ENCODE results near the gene ACOT12. TPM values are rescaled to one million over a fixed set of nuclear protein-coding genes. Genes with fewer than 3 reads are reported as not detected.

ACOT12 gene
- polyA plus RNA-seq, 3 donors: not detected

GRCh38 chr5:81422671-81423070, 28.7 kb upstream of the ACOT12 start:
- H3K36me3 ChIP-seq (replicated peaks in 1 of 2; ENCODE audit: control insufficient read depth in 1 of 2, insufficient read depth in 2 of 2, low read length in 2 of 2): peaks cover 0 to 5% of the 10 kb centered on the region in 2 donors
- intact Hi-C loops (cut with micrococcal nuclease): loop anchor here in 1 of 2 donors (10.0 kb wide), 1 partner anchor 742 kb away; no protein-coding TSS in a partner anchor

GRCh38 chr5:81420039-81420667, 26.2 kb upstream of the ACOT12 start:
- H3K4me3 ChIP-seq (replicated peaks in 1 of 3; ENCODE audit: low read depth in 2 of 3, low read length in 3 of 3): no peak overlapping the region
- TF ChIP-seq CTCF (IDR thresholded peaks at IDR 0.05): no peak
- Mint-ChIP-seq H3K27me3 (ENCODE audit: low read depth in 3 of 3) (no peaks in the 10 kb centered on the region), H3K4me1 (peaks cover 9% of the 10 kb centered on the region), H3K27ac (peak overlapping the region in 3 of 7 donors; percentile 28 to 73 (median 37)), H3K36me3 (peaks cover 19 to 24% of the 10 kb centered on the region in 2 donors), H3K4me3 (no peak overlapping the region), H3K9me3 (no peaks in the 10 kb centered on the region)
- H3K4me2 ChIP-seq (replicated peaks; ENCODE audit: extremely low read depth, low read length, poor library complexity, severe bottlenecking): no peak overlapping the region
- H3K4me1 ChIP-seq (ENCODE audit: control insufficient read depth in 1 of 2, insufficient read depth in 2 of 2, low read length in 2 of 2): no peaks in the 10 kb centered on the region
- H3K36me3 ChIP-seq (replicated peaks in 1 of 2; ENCODE audit: control insufficient read depth in 1 of 2, insufficient read depth in 2 of 2, low read length in 2 of 2): no peaks in the 10 kb centered on the region
- H3K9ac ChIP-seq (ENCODE audit: insufficient read depth, low read length, poor library complexity, severe bottlenecking): no peak overlapping the region
- no peak overlapping the region for H2AFZ ChIP-seq (ENCODE audit: insufficient read depth, low read depth, low read length, poor library complexity, severe bottlenecking)
- H3K27ac ChIP-seq (ENCODE audit: low read depth in 1 of 2, low read length in 2 of 2): no peak overlapping the region
- H4K20me1 ChIP-seq (ENCODE audit: insufficient read depth, low read length): no peaks in the 10 kb centered on the region
- intact Hi-C loops (cut with micrococcal nuclease): loop anchor here in 1 of 2 donors (10.0 kb wide), 1 partner anchor 745 kb away; no protein-coding TSS in a partner anchor
- no peaks in the 10 kb centered on the region for H3K9me3 ChIP-seq (replicated peaks in 1 of 2; ENCODE audit: control insufficient read depth in 1 of 2, insufficient read depth in 1 of 2, low read length in 2 of 2)
- 0% methylated on average over 2 of the region's 6 CpGs for WGBS (ENCODE audit: insufficient coverage)
- H3K79me2 ChIP-seq (ENCODE audit: insufficient read depth, low read length): no peaks in the 10 kb centered on the region
- DNase-seq: peak; percentile 2 to 61 (median 15)
- no peaks in the 10 kb centered on the region for H3K27me3 ChIP-seq (ENCODE audit: control insufficient read depth in 2 of 2, insufficient read depth in 2 of 2, low read length in 2 of 2)

More at GRCh38 chr5:81422671-81423070, 28.7 kb upstream of the ACOT12 start:
- no peaks in the 10 kb centered on the region for H3K27me3 Mint-ChIP-seq (ENCODE audit: low read depth in 3 of 3)
- H3K9me3 Mint-ChIP-seq: no peaks in the 10 kb centered on the region
- H4K20me1 ChIP-seq (ENCODE audit: insufficient read depth, low read length): no peaks in the 10 kb centered on the region
- no peak overlapping the region for H3K4me2 ChIP-seq (replicated peaks; ENCODE audit: extremely low read depth, low read length, poor library complexity, severe bottlenecking)
- no peak overlapping the region for H3K27ac Mint-ChIP-seq
- TF ChIP-seq CTCF (IDR thresholded peaks at IDR 0.05): no peak
- H3K36me3 Mint-ChIP-seq: peaks cover 22 to 29% of the 10 kb centered on the region in 2 donors
- WGBS (ENCODE audit: insufficient coverage): no CpG with 5 or more reads among the region's 2 CpGs
- no peaks in the 10 kb centered on the region for H3K9me3 ChIP-seq (replicated peaks in 1 of 2; ENCODE audit: control insufficient read depth in 1 of 2, insufficient read depth in 1 of 2, low read length in 2 of 2)
- H3K4me1 Mint-ChIP-seq: peaks cover 14% of the 10 kb centered on the region
- H2AFZ ChIP-seq (ENCODE audit: insufficient read depth, low read depth, low read length, poor library complexity, severe bottlenecking): no peak overlapping the region
- H3K27ac ChIP-seq (ENCODE audit: low read depth in 1 of 2, low read length in 2 of 2): no peak overlapping the region
- no peak overlapping the region for H3K4me3 Mint-ChIP-seq
- H3K4me1 ChIP-seq (ENCODE audit: control insufficient read depth in 1 of 2, insufficient read depth in 2 of 2, low read length in 2 of 2): no peaks in the 10 kb centered on the region
- no peak overlapping the region for H3K9ac ChIP-seq (ENCODE audit: insufficient read depth, low read length, poor library complexity, severe bottlenecking)
- H3K4me3 ChIP-seq (replicated peaks in 1 of 3; ENCODE audit: low read depth in 2 of 3, low read length in 3 of 3): no peak overlapping the region
- no peaks in the 10 kb centered on the region for H3K27me3 ChIP-seq (ENCODE audit: control insufficient read depth in 2 of 2, insufficient read depth in 2 of 2, low read length in 2 of 2)
- DNase-seq: no peak
- H3K79me2 ChIP-seq (ENCODE audit: insufficient read depth, low read length): no peaks in the 10 kb centered on the region
